Esophagus muscularis mucosa (tissue), 4 donors: ENCODE results near the gene NFASC. TPM values are rescaled to one million over a fixed set of nuclear protein-coding genes. Genes with fewer than 3 reads are reported as not detected.

Source experiments
- DNase-seq: peaks from one replicate; pipeline ENCODE4 v3.0.0-alpha.2; 2017; ENCODE audit errors: extremely low spot score
- H3K27ac ChIP-seq, 4 donors: fragments of 200-600 bp; sonication (generic); replicated peaks in 1 of 4; 1 replicate in 3 of 4; 2 replicates in 1 of 4; pipeline ENCODE4 v1.5.1; 2016 to 2019; ENCODE audit warnings: mild to moderate bottlenecking in 1 of 4
- H3K27me3 ChIP-seq, 4 donors: fragments of 200-600 bp; sonication (generic); one replicate each; pipeline versions ENCODE4 v1.5.1 to v1.6.0; 2016 to 2019
- H3K36me3 ChIP-seq, 4 donors: fragments of 200-600 bp; sonication (generic); one replicate each; pipeline ENCODE4 v1.5.1; 2016 to 2019
- H3K4me1 ChIP-seq, 4 donors: fragments of 200-600 bp; sonication (generic); one replicate each; pipeline ENCODE4 v1.5.1; 2016 to 2019
- H3K4me3 ChIP-seq, 4 donors: fragments of 200-600 bp; sonication (generic); 1 replicate in 2 of 4; 2 replicates in 2 of 4; pipeline ENCODE4 v1.5.1; 2016 to 2019; ENCODE audit warnings: mild to moderate bottlenecking in 4 of 4, moderate library complexity in 1 of 4
- H3K9me3 ChIP-seq, 4 donors: fragments of 200-600 bp; sonication (generic); 1 replicate in 3 of 4; 2 replicates in 1 of 4; pipeline ENCODE4 v1.5.1; 2016 to 2019
- EP300 ChIP-seq: sonication (generic); formaldehyde crosslinking; IDR thresholded peaks from one replicate; pipeline ENCODE4 v1.6.1; 2017; ENCODE audit warnings: antibody characterized with exemption
- POLR2A ChIP-seq: fragments of 450-650 bp; IDR thresholded peaks from one replicate; pipeline ENCODE4 v1.6.1; 2017; ENCODE audit warnings: antibody characterized with exemption, moderate library complexity, mild to moderate bottlenecking, low read depth
- POLR2AphosphoS5 ChIP-seq, 2 donors: sonication (generic); formaldehyde crosslinking; IDR thresholded peaks; one replicate each; pipeline ENCODE4 v1.6.1; 2017; ENCODE audit warnings: antibody characterized with exemption in 2 of 2
- WGBS: methylation state at CpG from one replicate; pipeline ENCODE4 v1.1.5; 2018; 5-methylcytosine and 5-hydroxymethylcytosine counted together
- intact Hi-C: fragments of 100-400 bp; cut with DNase I; formaldehyde crosslinking; loops from one replicate; pipeline ENCODE4 v1.15.1; 2023
- total RNA-seq, 4 donors: library from RNA; depleted of rRNA; stranded (reverse); fragments of >200 nt; gene quantifications; one replicate each; pipeline versions ENCODE4 v1.1.0 to v1.2.1, GENCODE V29; 2016
- TF ChIP-seq, protein P1 (sequence below), 3 experiments: fragments of 200-600 bp in 2 of 3; fragments of 450-650 bp in 1 of 3; sonication (generic) in 2 of 3; IDR thresholded peaks; one replicate each; pipeline ENCODE4 v1.5.1; 2017 to 2019; ENCODE audit warnings: antibody characterized with exemption in 3 of 3, mild to moderate bottlenecking in 2 of 3, moderate library complexity in 1 of 3

Gene NFASC
- total RNA-seq, 4 donors from 2014 or later = 31.1 to 122 (median 64.7) TPM

DNA sequence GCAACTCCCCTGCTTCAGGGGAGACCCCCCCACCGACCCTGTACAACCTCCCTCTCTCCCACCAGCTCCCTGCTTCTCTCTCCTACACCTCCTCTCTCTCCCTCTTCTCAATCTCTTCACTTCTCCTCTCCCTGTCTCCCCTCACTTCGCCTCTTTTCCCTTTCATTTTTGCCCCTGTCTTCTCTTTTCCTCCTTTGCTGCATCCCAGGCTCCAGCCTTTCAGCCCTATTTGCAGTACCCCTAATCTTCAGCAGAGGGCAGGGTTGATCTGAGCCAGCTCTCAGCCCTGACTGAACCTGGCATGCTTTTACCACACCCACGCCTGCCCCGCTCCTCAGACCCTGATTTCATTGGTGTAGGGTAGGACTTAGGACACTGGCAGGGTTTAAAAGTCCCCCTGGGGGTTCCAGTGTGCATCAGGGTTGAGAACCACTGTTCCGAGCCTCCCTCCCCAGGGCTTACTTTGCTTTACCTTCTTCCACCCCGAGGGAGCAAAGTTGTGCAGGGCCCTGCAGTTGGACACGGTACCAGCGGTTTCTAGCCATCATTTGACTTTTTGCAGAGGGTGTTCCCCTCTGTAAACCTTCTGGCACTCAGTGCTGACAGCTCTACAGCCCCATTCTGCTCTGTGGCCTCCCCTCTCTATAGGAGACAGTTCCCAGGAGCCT, 105.0 kb downstream of the NFASC start:
- 56% methylated on average over 8 of the region's 8 CpGs for WGBS
- DNase-seq = no peak
- H3K27ac ChIP-seq = no peak overlapping the region

DNA sequence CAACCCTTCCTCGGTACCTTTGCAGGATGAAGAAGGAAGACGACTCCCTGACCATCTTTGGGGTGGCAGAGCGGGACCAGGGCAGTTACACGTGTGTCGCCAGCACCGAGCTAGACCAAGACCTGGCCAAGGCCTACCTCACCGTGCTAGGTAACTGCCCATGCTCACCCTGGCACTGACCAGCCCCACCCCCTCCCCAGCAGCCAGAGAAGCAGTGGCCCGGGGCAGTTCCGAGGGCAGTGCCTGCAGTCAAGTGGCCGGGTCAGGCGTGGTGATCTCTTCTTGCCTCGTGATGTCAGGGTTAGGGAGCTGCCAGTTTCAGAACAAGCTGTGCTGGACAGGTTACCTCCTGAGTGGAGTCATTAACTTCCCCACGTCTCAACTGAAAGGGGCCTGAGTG, 106.0 kb downstream of the NFASC start:
- DNase-seq = no peak
- Histone ChIP-seq H3K36me3 (peaks cover 7 to 99% (median 55%) of the 10 kb centered on the region in 4 donors), H3K27me3 (no peaks in the 10 kb centered on the region), H3K4me3 (no peak overlapping the region), H3K27ac (no peak overlapping the region), H3K4me1 (peaks cover 0 to 7% (median 0%) of the 10 kb centered on the region in 4 donors), H3K9me3 (no peaks in the 10 kb centered on the region)
- TF ChIP-seq EP300 (no peak), POLR2AphosphoS5 (IDR thresholded peaks at IDR 0.05) (no peak), POLR2A (no peak)
- TF ChIP-seq, protein P1, sequence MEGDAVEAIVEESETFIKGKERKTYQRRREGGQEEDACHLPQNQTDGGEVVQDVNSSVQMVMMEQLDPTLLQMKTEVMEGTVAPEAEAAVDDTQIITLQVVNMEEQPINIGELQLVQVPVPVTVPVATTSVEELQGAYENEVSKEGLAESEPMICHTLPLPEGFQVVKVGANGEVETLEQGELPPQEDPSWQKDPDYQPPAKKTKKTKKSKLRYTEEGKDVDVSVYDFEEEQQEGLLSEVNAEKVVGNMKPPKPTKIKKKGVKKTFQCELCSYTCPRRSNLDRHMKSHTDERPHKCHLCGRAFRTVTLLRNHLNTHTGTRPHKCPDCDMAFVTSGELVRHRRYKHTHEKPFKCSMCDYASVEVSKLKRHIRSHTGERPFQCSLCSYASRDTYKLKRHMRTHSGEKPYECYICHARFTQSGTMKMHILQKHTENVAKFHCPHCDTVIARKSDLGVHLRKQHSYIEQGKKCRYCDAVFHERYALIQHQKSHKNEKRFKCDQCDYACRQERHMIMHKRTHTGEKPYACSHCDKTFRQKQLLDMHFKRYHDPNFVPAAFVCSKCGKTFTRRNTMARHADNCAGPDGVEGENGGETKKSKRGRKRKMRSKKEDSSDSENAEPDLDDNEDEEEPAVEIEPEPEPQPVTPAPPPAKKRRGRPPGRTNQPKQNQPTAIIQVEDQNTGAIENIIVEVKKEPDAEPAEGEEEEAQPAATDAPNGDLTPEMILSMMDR (IDR thresholded peaks at IDR 0.05) = no peak
- WGBS = 87% methylated on average over 13 of the region's 13 CpGs
- intact Hi-C loops = no loop called here

More for the DNA sequence above, 105.0 kb downstream of the NFASC start:
- TF ChIP-seq POLR2A = no peak
- TF ChIP-seq, protein P1 (IDR thresholded peaks at IDR 0.05) = peak; percentile 57 to 81 (median 59)
- peaks cover 0 to under 1% (median 0%) of the 10 kb centered on the region in 4 donors for H3K4me1 ChIP-seq
- intact Hi-C loops = no loop called here
- peaks cover 7 to 100% (median 57%) of the 10 kb centered on the region in 4 donors for H3K36me3 ChIP-seq
- no peaks in the 10 kb centered on the region for H3K27me3 ChIP-seq
- H3K4me3 ChIP-seq = no peak overlapping the region
- no peaks in the 10 kb centered on the region for H3K9me3 ChIP-seq

DNA sequence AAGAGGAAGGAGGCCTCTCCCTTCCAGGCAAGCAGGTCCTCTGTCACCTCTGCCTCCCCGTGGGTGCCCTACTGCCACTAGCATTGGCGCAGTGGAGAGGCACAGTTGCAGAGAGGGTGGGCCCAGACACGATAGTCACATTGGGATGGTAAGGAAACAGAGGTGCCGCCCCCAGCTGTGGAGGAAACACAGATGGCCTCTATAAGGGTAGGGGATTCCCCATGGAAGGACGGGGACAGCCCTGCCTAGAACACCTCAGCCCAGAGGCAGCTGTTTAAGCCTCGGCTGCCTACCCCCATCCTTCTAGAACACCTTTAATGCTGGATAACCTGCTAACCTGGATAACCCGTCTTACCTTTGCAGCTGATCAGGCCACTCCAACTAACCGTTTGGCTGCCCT, 106.7 kb downstream of the NFASC start:
- intact Hi-C loops = no loop called here
- DNase-seq = no peak
- Histone ChIP-seq H3K27ac (no peak overlapping the region), H3K4me3 (no peak overlapping the region), H3K36me3 (peaks cover 7 to 99% (median 55%) of the 10 kb centered on the region in 4 donors), H3K27me3 (no peaks in the 10 kb centered on the region), H3K9me3 (no peaks in the 10 kb centered on the region), H3K4me1 (peaks cover 0 to 14% (median 0%) of the 10 kb centered on the region in 4 donors)
- TF ChIP-seq, protein P1 (IDR thresholded peaks at IDR 0.05) = no peak
- no peak for TF ChIP-seq POLR2AphosphoS5 (IDR thresholded peaks at IDR 0.05)
- no peak for TF ChIP-seq POLR2A
- TF ChIP-seq EP300 = no peak
- WGBS = 82% methylated on average over 7 of the region's 8 CpGs

DNA sequence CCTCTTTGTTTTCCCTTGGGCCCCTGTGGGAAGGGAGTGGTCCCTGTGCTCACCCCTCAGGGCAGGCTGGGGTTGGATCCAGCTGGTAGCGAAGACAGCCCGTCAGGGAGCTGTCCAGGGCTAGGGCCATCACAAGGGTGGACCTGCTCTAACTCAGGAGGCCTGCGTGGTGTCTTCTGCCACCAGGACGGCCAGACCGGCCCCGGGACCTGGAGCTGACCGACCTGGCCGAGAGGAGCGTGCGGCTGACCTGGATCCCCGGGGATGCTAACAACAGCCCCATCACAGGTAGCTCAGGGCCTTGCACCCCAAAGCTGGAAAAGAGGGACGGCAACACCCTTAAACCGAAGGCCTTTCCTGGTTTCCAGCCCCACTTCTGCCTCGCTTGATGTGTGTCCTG, 108.1 kb downstream of the NFASC start:
- Histone ChIP-seq H3K27ac (no peak overlapping the region), H3K27me3 (no peaks in the 10 kb centered on the region), H3K4me1 (peaks cover 0 to 15% (median 0%) of the 10 kb centered on the region in 4 donors), H3K9me3 (no peaks in the 10 kb centered on the region), H3K4me3 (no peak overlapping the region), H3K36me3 (peaks cover 8 to 99% (median 53%) of the 10 kb centered on the region in 4 donors)
- DNase-seq = no peak
- TF ChIP-seq EP300 = no peak
- TF ChIP-seq POLR2A = no peak
- no peak for TF ChIP-seq POLR2AphosphoS5 (IDR thresholded peaks at IDR 0.05)
- TF ChIP-seq, protein P1 (IDR thresholded peaks at IDR 0.05) = no peak
- intact Hi-C loops = no loop called here
- 93% methylated on average over 14 of the region's 14 CpGs for WGBS
